ENCODE measurements around the gene BST1. TPM values are rescaled to one million over a fixed set of nuclear protein-coding genes. Genes with fewer than 3 reads are reported as not detected.
A peak's percentile ranks its signal among the peaks of the same experiment; 100 is the strongest.

BST1 gene
- total and polyA plus RNA-seq, 2 experiments from 2014 or later, result 0.99 to 1.8 TPM

- H3K27me3 ChIP-seq (ENCODE audit: insufficient read depth), result no peaks in the 10 kb centered on the region
- Mint-ChIP-seq H3K4me1 (peaks cover 34% of the 10 kb centered on the region), H3K36me3 (ENCODE audit: low read depth) (peaks cover 3% of the 10 kb centered on the region; the same call in 2 of the 3 replicates), H3K27me3 (ENCODE audit: insufficient read depth, low read depth, poor library complexity) (peaks cover 18% of the 10 kb centered on the region), H3K4me3 (peak within 1 kb of the TSS; percentile 96), H3K27ac (peak within 1 kb of the TSS; percentile 100), H3K9me3 (no peaks in the 10 kb centered on the region)
- H2AFZ ChIP-seq, result peak within 1 kb of the TSS; percentile 1; the same call in 1 of the 2 replicates
- peak within 1 kb of the TSS; percentile 86 for H3K4me2 ChIP-seq
- H3K36me3 ChIP-seq (ENCODE audit: insufficient read depth), result peaks cover 7% of the 10 kb centered on the region; the same call in 1 of the 2 replicates
- no peaks in the 10 kb centered on the region for H3K9me2 ChIP-seq (ENCODE audit: insufficient read depth)
- H3K79me2 ChIP-seq (replicated peaks; ENCODE audit: insufficient read depth), result peaks cover 39% of the 10 kb centered on the region
- peaks cover 18% of the 10 kb centered on the region; the same call in 1 of the 2 replicates for H3K4me1 ChIP-seq (ENCODE audit: insufficient read depth)
- peak; percentile 90 for DNase-seq (ENCODE audit: low spot score)
- peak; percentile 65 for ATAC-seq
- no peaks in the 10 kb centered on the region for H3F3A ChIP-seq (replicated peaks; ENCODE audit: low read depth)
- peak within 1 kb of the TSS; percentile 98 for H3K27ac ChIP-seq (ENCODE audit: low read depth)
- no peaks in the 10 kb centered on the region for H4K20me1 ChIP-seq (replicated peaks; ENCODE audit: insufficient read depth)
- no peak for TF ChIP-seq ZNF331 (CRISPR knock-in tag; IDR thresholded peaks at IDR 0.05; ENCODE audit: low read depth)
- peak; percentile 73 for TF ChIP-seq POLR2AphosphoS5 (IDR thresholded peaks at IDR 0.05; ENCODE audit: low read depth)
- TF ChIP-seq STAT1 (IDR thresholded peaks at IDR 0.05; ENCODE audit: unreplicated experiment), result no peak
- peak within 1 kb of the TSS; percentile 66 for H3K4me3 ChIP-seq
These were observed 47.4 kb upstream of the BST1 start, which contains the start of gene FBXL5 for GRCh38 chr4:15655223-15656037. FBXL5 (minus strand) TSS chr4:15655357; CDS start chr4:15655287, 70 bp downstream.

GRCh38 chr4:15656038-15656470 lies 46.8 kb upstream of the BST1 start:
- Histone ChIP-seq H3K36me3 (ENCODE audit: insufficient read depth) (peaks cover 7% of the 10 kb centered on the region; the same call in 1 of the 2 replicates), H3F3A (replicated peaks; ENCODE audit: low read depth) (no peaks in the 10 kb centered on the region), H3K4me2 (peak overlapping the region; percentile 86), H3K79me2 (replicated peaks; ENCODE audit: insufficient read depth) (peaks cover 33% of the 10 kb centered on the region), H3K4me1 (ENCODE audit: insufficient read depth) (peaks cover 18% of the 10 kb centered on the region; the same call in 1 of the 2 replicates), H4K20me1 (replicated peaks; ENCODE audit: insufficient read depth) (no peaks in the 10 kb centered on the region), H3K27me3 (ENCODE audit: insufficient read depth) (no peaks in the 10 kb centered on the region), H2AFZ (peak overlapping the region; percentile 1; the same call in 1 of the 2 replicates), H3K9me2 (ENCODE audit: insufficient read depth) (no peaks in the 10 kb centered on the region), H3K4me3 (peak overlapping the region; percentile 66), H3K27ac (ENCODE audit: low read depth) (peak overlapping the region; percentile 98)
- no peak for TF ChIP-seq ZNF462 (CRISPR knock-in tag; IDR thresholded peaks at IDR 0.05)
- TF ChIP-seq POLR2AphosphoS5 (IDR thresholded peaks at IDR 0.05; ENCODE audit: low read depth), result peak; percentile 16; the same call in 1 of the 2 replicates
- Mint-ChIP-seq H3K4me3 (peak overlapping the region; percentile 88), H3K4me1 (peaks cover 34% of the 10 kb centered on the region), H3K36me3 (ENCODE audit: low read depth) (peaks cover 3% of the 10 kb centered on the region; the same call in 2 of the 3 replicates), H3K27me3 (ENCODE audit: insufficient read depth, low read depth, poor library complexity) (peaks cover 21% of the 10 kb centered on the region), H3K27ac (peak overlapping the region; percentile 100), H3K9me3 (no peaks in the 10 kb centered on the region)
- peak; percentile 60 for ATAC-seq
- peak; percentile 88 for DNase-seq (ENCODE audit: low spot score)

Measured in GM23338 (cell line).